ENCODE results near the gene PAK1.

Gene PAK1

DNA sequence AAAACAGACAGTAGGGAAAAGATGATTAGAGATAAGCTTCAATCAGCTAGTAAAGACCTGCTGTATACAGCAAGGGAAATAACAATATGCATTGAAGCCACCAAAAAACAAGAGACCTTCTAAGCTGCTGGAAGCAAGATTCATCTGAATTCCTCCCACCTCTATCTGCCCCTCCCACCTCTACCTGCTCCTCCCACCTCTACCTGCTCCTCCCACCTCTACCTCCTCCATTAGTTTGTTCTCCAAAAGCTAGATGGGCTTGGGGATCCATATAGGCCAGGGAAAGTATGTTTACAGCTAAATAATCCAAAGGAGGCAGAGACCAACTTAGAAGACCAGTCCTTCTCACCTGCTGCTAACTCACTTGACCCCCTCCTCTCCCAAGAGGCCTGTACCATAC lies 33.2 kb downstream of the PAK1 start:
- DNase-seq (ENCODE audit: extremely low read depth, low read depth): no peak
- no peak for TF ChIP-seq CTCF (IDR thresholded peaks at IDR 0.05; ENCODE audit: low read depth, low read length)

DNA sequence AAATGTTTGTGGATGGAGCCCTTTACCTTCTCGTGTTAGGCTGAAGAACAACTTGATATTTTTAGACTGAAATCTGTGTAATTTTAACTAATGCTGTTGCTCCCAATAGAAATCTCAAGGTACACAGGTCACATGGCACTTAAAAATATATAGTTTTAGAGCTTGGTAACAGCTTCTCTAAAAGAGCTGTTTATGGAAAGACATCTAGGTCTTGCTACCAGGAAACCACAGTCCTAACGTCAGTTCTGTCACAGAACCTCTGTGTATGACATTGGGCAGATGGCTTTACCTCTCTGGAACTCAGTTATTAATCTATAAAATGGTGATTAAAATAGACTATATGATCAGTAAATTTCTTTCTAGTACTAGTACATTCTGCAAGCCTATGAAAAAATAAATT lies 35.4 kb downstream of the PAK1 start:
- TF ChIP-seq CTCF (IDR thresholded peaks at IDR 0.05; ENCODE audit: low read depth, low read length): no peak
- no peak for DNase-seq (ENCODE audit: extremely low read depth, low read depth)

- TF ChIP-seq CTCF (IDR thresholded peaks at IDR 0.05; ENCODE audit: low read depth, low read length): no peak
- DNase-seq (ENCODE audit: extremely low read depth, low read depth): no peak
These were observed 36.9 kb downstream of the PAK1 start for GRCh38 chr11:77436969-77437368.

GRCh38 chr11:77436506-77436905 lies 37.4 kb downstream of the PAK1 start:
- no peak for TF ChIP-seq CTCF (IDR thresholded peaks at IDR 0.05; ENCODE audit: low read depth, low read length)
- DNase-seq (ENCODE audit: extremely low read depth, low read depth): no peak

DNA sequence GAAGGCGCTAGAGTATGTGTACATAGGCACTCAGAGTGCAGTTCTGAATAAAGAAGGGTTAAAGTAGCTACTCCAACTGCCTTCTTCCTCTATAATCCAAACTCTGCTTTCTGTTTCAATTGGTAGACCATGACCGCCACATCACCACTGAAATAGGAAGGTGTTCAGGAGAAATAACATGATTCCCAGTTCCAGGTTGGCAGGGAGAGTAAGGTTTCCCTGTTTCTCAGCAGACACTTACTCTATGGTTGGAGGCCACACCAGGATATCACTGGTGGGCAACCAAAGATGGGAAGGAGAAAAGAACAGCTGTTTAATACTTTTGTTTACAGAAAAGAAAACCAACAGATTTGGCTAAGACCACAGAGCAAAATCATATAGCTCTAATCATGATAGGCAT lies 37.9 kb downstream of the PAK1 start:
- no peak for TF ChIP-seq CTCF (IDR thresholded peaks at IDR 0.05; ENCODE audit: low read depth, low read length)
- no peak for DNase-seq (ENCODE audit: extremely low read depth, low read depth)

GRCh38 chr11:77431813-77432212 lies 42.1 kb downstream of the PAK1 start:
- no peak for DNase-seq (ENCODE audit: extremely low read depth, low read depth)
- TF ChIP-seq CTCF (IDR thresholded peaks at IDR 0.05; ENCODE audit: low read depth, low read length): no peak

GRCh38 chr11:77428598-77428997 lies 45.3 kb downstream of the PAK1 start:
- TF ChIP-seq CTCF (IDR thresholded peaks at IDR 0.05; ENCODE audit: low read depth, low read length): no peak
- no peak for DNase-seq (ENCODE audit: extremely low read depth, low read depth)
